Glomerular visceral epithelial cell (primary cell): Measurements from ENCODE around the gene GTF2F2.
"Not testable (repeated sequence)": the region's sequence is repeated elsewhere in the genome, so short reads cannot be mapped to it uniquely, and the experiment has no call there.

Experiments used
- DNase-seq: peaks from one replicate; pipeline ENCODE4 v3.0.0-alpha.2; 2016; ENCODE audit errors: extremely low spot score

GTF2F2 gene

DNA sequence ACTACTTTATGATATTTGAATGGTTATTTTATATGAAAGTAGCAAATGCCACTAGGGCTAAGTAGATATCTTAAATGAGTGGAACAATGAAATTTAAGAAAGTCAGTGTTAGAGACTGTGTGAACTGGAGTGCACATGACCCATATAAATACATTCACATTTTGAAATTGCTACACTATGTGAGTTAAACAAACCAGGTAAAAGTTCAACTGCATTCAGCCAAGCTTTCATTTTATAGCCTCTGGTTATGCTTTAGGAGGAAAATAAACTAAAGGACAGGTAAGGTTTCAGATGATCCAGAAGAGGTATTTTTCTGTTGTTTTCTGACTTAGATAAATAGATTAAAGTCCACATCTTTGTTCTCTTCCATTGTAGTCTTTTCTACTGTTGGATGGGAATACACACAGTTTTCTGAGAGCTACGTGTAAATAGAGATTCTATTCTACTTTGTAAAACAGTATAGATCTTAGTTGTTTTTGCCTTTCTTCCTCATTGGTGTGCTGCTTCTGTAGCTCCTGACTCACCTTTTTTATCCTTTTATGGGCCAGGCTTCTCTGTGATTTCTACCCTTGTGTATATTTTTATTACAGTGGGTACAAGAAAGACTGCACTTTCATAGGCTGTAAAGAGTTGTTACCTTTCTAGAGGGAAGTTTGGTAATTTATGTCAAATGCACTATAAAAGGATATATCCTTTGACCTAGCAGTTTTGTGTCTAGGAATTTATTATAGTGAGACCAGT is 135.1 kb downstream of the GTF2F2 start:
- no peak for DNase-seq

DNA sequence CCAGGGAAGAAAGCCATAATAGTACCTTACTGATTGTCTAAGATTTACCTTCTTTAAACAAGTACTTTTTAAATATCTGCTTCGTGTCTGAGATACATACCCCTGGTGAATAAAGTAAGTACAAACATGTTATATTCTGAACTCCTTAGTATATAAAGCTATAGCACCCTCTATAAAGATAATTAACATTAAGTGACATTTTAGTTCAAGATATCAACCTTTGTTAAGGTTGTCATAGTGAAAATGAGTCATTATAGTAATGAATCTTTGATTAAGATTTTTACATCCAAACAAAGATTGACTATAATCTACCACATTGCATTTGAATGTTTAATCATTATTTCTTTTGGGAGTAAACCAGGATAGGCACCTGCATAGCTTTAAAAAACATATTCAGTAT is 135.9 kb downstream of the GTF2F2 start:
- no peak for DNase-seq

DNA sequence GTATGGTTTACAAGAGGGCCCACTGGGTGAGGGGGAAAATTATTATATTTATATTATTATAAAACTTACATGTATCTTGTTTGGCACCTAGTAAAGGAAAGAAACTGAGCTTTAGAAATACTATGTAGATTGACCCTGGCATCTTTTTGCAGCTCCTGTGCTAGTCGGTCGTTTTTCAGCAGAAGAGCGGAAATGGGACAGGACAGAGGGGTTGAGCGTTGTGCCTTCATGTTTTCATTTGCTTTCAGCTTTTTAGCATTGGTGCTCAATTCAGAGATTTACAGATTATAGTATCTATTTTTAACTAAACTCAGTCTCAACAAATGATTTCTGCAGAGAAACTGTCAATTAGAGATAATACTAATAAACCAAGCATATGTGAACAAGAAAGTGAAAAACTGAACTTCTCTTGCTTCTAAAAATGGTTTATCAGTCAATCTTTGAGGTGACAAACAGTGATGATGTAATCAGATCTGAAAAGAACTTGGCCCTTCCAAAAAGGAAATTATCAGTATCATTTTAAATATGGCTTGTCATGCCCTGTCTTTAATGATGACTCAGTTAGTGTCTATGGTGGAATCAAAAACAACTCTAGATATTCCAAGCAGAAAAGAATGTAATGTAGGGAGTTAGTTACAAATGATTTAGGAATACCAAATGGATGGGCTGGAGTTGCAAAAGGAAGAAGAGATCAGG is 137.5 kb downstream of the GTF2F2 start:
- DNase-seq: no peak

DNA sequence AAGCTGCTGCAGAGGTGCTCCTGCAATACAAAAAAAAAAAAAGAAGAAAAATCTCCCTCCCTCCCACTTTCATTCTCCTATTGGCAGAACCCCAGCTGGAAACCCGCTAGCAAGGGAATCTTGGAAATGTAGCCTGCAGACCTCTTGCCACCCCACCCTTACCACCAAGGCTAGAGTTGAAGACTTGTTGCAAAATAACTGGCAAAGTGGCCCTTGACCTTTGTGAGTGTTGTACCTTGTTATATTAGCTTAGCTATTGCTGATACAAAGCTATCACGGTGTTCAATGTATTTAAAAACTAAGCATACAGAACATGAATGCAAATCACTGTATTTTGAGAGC is 138.0 kb downstream of the GTF2F2 start:
- DNase-seq: no peak

DNA sequence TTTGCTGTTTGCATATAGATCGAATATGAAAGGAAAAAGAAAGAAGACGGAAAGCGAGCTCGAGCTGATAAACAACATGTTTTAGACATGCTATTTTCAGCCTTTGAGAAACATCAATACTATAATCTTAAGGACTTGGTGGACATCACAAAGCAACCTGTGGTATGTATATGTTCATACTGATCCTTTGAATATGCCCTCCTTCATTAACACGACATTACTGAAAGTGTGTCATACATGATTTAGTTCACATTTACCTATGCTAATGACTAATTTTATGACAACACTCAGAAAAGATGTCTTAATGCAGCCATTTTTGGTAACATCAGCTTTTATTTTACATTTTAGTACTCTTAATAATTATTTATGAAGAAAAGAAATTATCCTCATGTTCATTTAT is 146.9 kb downstream of the GTF2F2 start:
- no peak for DNase-seq

DNA sequence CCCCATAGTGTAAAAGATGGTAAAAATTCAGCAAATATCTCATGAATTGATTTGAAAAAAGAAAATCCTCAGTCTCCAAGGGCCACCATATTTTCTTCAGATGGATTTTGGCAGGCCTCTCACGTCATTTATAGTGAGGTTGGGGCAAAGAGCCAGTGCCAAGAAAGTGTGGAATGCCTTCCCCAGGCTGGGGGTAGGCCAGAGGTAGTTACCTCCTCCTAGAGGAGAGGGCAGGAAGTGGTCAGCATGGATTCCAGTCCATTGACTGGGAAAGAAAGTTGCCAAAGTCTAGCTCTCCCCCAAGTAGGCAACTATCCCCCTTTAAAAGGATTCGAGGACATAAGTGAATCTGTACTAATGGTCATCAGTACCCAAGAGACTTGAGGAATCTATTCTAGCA is 148.9 kb downstream of the GTF2F2 start:
- DNase-seq: peak; percentile 66

DNA sequence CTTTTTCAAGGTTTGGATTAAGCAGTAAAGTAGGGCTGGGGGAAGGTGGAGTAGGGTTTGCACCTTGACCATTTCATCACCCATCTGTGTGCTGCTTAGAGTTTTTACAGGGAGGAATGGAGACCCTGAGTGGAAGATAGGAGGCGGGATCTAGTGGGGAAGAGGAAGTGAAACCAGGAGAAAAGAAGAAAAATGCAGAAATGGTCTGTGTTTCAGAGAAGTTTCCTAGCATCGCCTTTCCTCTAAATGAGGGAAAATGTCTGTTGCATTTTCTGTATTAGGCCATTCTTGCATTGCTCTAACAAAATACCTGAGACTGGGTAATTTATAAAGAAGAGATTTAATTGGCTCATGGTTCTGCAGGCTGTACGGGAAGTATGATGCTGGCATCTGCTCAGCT is 156.6 kb downstream of the GTF2F2 start:
- no peak for DNase-seq

DNA sequence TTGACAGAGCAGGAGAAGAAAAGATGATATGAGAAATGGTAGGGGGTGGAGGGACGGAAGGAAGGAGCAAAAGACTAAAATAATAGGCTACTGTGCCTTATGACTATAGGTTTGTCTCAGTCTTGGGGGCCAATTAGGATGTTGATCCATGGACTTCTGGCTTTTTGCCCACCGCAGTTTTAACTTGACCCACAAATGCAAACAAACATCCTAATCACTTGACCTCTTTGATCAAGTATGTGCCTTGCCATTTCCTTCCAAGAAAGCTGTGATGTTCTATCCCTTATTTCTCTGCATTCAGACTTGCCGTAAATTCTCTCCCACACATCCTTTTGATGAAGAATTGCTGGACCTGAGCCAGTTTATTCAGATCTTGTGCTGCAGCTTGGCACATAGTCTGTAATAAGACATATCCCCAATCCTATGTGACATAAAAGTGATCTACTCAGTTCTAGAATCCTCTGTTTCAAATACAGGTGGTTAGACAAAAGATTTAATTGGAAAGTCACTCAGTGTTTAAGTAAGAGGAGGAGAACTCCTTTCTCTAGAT is 157.9 kb downstream of the GTF2F2 start:
- no peak for DNase-seq

DNA sequence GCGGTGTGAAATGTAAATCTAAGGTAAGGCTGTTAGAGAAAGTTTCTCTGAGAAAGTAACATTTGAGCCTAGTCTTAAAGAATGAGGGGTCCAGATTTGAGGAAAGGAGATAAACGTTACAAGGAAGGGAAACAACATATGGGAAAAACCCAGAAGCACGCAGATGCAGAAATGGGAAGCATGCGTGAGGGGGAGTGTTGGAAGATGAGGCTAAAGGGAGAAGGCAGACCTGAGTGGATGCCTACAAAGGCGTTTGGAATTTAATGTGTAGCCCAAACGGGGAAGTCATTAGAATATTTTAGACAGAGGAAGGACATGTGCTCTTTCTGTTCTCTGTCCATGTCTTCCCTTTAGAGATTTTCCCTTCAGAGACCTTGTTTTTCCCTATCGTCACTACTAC is 159.7 kb downstream of the GTF2F2 start:
- no peak for DNase-seq

DNA sequence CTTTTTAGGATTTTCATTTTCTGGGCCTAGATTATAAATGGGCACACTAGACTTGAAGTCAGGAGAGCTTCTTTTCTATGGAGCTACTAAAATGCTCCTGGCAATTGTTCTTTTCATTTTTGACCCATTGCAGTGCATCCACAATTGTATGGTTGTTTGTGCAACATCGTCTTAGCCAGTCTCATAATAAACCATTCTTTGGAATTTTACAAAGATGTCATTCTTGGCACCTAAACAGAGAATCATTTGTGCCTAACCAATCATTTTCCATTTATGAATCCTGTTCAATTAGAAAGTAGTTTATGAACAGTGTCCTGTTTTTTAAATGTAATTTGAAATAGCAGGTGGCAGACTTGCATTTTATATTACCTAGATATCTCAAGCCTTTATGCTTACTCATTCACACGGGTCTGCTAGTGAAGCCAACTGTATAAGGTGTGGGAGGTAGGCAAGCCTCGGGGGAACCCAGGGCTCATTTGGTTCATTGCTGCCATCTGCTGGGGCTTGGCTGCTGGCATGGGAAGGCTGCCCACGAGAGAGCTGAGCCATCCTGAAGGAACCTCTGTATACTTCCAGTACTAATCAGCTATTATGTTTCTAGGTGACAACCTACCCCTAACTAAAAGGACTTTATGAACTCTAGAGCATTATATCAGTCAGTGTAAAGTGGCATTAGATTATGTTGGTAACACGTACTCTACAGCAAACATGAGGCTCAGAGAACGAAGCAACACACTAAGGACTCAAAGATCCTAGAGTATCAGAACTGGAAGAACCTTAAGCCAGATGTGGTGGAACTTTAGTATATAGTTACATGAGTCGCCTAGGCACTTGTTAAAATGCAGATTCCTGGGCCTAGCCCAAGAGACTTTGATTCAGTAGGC is 160.7 kb downstream of the GTF2F2 start:
- DNase-seq: peak; percentile 86

DNA sequence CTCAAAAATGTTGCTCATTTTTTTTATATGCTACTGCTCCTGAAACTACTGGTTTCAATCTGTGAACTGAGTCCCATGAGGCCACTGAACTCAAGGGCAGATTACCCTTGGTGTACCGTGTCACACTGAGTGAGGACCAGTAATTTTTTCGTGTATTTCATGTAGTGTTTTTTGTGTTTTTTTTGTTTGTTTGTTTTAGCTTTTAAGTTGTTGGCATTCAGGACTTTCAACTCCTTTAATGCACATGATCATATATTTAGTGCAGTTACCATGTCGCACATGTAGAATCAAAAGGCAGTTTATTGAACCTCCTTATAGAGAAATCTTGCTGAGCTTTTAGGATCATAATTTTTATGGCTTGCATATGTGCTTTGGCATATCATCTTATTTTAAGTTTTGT is 162.7 kb downstream of the GTF2F2 start:
- DNase-seq: no peak

DNA sequence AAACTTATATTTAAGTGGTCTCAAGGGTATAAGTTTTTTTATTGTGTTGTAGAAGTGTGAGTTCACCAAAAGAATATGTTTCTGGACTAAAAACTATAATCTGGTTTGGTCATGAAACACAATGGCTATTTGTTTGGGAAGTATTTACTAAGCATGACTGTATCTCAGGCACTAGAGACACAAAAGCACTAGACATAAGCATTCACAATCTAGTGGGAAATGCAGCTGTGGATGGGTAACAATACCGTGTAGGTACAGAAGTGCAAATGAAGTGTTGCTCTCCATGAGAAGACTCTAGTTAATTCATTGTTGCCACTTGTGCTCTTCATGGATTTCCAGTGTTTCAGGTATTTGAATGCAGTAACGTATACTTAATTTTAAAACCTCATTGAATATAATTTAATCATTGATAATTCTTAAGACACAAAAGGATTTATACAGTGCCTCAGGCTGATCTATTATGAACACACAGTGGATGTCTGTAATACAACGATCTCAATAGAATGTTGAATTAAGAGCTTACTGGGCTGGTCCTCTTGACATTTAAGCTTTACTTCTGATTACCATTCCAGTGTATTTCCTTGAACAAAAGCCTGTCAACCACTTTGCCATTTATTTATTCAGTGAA is 169.7 kb downstream of the GTF2F2 start:
- no peak for DNase-seq

DNA sequence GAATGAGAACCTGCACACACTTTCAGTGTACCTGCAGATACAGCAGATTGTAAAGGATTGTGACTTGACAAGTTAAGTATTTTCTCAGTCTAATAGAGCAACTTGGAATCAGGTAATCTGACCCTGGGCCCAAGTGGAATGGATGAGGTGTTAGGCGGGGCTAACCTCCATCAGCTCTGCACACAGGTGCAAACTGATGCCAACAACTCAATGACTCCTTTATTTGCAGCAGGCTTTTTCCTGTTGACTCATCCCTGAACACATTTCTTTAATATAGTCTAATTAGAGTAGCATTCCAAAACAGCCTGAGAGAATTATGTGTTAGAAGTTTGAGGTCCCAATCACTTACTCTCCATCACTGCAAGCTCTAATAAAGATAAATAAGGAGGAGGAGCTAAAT is 171.9 kb downstream of the GTF2F2 start:
- DNase-seq: no peak

DNA sequence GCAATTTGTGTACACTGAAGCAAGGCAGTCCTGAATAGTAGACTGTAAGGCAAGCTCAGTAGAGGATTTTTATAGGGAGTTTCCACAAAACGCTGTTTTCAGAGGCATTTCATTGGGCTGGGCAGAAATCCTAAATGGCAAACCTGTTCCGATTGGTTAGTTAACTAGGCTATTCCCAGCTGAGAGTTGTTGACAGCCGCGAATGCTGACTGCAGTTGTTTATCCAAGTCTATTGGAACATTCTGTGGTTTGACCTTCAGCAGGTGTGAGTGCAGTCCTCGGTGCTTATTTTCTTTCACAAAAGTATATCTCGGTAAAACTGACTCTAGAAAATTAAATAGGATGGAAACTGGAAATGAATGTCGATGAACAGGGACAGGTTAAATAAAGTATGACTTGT is 175.2 kb downstream of the GTF2F2 start:
- DNase-seq: no peak

DNA sequence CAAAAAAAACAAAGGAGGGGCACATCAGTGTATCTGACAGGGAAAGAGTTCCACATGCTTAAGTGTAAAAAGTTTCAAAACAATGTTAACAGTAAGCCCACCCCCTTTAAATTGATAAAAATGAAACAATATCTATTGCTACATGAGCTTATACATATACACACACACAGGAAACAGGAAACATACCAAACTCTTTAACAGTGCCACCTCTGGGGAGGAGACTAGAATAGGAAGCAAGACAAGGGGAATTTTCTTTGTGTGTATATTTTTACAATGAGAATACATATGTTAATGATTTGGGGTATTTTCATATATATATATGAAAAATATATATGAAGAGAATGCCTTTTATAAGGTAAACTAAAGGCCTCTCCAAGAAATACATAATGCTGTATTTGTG is 175.9 kb downstream of the GTF2F2 start:
- DNase-seq: no peak

DNA sequence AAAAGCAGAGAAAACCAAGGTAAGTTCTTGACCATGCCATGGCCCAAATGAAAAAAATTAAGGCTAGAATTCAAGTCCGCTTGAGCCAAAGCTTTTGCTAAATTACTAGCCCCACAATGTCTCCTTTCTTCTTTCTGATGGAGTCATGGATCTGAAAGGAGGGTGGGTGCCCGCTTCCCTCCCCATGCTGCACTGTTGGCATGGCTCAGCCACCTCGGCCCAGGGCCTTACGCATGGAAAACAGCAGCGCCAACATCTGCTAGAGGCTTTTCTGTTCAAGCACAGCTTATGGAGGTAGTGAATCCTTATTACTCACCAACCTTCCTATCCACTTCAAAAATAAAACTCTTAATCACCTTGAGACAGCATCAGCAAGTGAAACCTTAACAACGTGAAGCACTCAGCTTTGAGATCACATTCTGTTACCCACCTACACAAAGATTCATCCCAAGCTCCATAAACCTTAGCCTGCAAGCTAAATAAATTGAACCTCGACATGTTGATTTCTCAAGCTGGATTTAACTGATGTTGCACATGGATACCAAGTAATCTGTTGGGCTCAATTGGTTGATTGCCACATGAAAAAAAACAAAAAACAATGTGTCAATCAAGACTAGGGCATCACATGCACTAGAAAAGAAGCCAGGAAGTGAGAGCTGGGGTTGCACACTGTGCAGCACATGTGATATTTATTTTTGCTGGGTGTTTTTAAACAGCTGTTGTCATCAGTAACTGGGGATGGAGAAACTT is 177.3 kb downstream of the GTF2F2 start:
- no peak for DNase-seq

DNA sequence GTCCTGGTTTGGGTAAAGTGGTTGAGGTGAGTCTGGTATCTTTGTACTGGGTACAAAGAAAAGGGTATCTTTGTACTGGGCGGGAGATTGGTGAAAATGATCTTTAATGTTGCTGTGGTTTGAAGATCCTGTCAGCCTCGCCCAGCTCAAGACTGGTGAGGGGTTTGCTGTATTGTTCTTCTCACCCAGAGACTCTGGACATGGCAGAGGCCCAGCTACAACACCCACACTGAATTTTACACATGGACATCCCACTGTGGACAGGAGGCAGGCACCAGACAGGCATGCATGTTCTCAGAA is 177.8 kb downstream of the GTF2F2 start:
- no peak for DNase-seq

DNA sequence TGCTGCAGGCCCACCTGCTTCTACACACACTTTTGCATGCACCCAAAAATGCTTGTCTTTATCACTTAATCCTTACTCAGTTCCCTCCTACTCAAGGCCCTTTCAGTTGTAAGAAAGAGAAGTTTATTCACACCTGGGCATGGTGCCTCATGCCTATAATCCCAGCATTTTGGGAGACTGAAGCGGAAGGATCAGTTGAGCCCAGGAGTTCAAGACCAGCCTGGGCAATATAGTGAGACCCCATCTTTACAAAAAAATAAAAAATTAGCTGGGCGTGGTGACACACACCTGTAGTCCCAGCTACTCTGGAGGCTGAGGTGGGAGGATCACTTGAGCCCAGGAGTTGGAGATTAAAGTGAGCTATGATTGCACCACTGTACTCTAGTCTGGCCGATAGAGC is 178.2 kb downstream of the GTF2F2 start:
- DNase-seq: not testable (repeated sequence)

DNA sequence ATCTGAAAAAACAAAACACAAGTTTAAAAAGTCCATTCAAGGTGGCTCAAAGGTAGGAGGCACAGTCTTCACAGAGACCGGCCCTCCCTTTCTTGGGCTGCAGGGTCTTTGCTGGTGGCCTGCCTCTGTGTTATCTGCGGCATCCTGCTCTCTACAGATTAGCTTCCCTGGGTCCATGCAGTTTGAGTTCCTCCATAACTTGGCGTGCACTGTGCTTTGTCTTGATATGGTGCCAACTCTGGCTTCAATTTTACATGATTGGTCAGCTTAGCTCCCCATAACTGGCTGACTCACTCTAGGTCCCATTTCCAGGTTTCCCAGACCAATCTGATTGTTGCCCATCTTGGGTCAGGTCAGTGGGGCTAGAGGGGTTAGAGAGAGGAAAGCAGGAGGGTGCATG is 178.9 kb downstream of the GTF2F2 start:
- DNase-seq: no peak

DNA sequence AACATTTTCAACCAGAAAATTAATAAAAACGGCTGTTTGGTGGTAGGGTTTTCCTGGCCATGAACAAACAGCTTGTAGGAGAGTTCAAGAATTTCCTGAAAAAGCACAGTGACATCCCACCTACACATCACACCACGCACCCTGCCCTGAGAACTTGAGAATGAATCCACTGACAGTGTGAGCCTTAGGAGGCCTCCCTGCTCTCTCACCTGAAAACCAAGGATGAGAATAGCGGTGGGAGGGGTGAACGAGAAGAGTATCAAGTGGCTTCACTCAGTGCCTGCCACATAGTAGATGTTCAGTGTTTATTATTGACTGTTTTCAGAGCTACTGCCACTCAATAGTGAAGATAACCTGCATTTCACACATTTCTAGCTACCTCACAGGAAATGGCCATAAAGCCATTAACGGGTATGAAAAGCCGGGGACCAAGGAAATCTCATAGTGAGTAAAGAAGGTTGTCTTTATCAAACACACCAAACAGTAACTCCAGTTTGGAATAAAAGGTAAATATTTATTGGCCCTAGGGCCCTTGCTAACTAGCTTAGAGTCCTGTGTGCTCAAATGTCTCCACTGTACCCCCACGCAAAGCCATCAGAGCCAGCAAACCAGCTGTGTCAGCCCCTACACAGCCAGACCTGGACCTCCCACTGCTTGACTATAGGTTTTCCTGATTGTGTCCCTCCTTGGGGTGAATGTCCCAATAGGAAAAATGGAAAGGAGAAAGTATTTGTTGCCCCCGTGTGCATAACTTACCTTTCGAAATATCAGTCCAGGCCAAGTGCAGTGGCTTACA is 180.1 kb downstream of the GTF2F2 start:
- DNase-seq: no peak

DNA sequence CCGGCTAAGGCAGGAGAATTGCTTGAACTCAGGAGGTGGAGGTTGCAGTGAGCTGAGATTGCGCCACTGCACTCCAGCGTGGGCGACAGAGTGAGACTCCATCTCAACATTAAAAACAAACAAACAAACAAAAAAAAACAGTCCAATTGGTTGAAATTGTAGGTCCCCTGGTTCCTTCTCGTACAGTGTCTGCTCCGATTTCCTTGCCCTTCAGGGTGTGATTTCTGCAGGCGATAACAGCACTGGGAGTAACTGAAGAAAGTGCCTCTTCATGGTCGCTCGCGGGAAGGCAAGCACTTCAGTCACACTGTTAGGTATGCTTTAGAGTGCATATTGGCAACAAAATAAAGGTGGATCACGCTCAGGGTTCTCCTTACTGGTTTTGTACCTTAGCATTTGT is 181.0 kb downstream of the GTF2F2 start:
- DNase-seq: no peak
